GM23338 (cell line): ENCODE measurements around the gene LTBP3. TPM values are rescaled to one million over a fixed set of nuclear protein-coding genes. Genes with fewer than 3 reads are reported as not detected.

ENCODE experiments used
- ATAC-seq: fragments of 200-7000 bp; cut with Tn5 transposase; 3 replicates; pipeline ENCODE4 v1.9.1; 2020
- DNase-seq: peaks from one replicate; pipeline ENCODE4 v3.0.0-alpha.2; 2015; ENCODE audit warnings: low spot score
- H2AFZ ChIP-seq: fragments of 200-600 bp; sonication (generic); 2 replicates; pipeline ENCODE4 v1.8.0; 2016; ENCODE audit warnings: antibody characterized with exemption, mild to moderate bottlenecking, moderate library complexity
- H3F3A ChIP-seq: fragments of 200-600 bp; sonication (generic); replicated peaks from 2 replicates; pipeline ENCODE4 v1.8.0; 2017; ENCODE audit warnings: antibody characterized with exemption, mixed run types, low read depth
- H3K27ac ChIP-seq: fragments of 200-600 bp; sonication (generic); 2 replicates; pipeline ENCODE4 v1.6.1; 2016; ENCODE audit warnings: low read depth
- H3K27me3 ChIP-seq: fragments of 200-600 bp; sonication (generic); 2 replicates; pipeline ENCODE4 v1.8.0; 2016; ENCODE audit warnings: mild to moderate bottlenecking, mixed run types, moderate library complexity; ENCODE audit not compliant: insufficient read depth
- H3K36me3 ChIP-seq: fragments of 200-600 bp; sonication (generic); 2 replicates; pipeline ENCODE4 v1.8.0; 2016; ENCODE audit warnings: mild to moderate bottlenecking; ENCODE audit not compliant: insufficient read depth
- H3K4me1 ChIP-seq: fragments of 200-600 bp; sonication (generic); 2 replicates; pipeline ENCODE4 v1.8.0; 2016; ENCODE audit warnings: mild to moderate bottlenecking, moderate library complexity; ENCODE audit not compliant: insufficient read depth
- H3K4me2 ChIP-seq: fragments of 200-600 bp; sonication (generic); 2 replicates; pipeline ENCODE4 v1.7.1; 2017; ENCODE audit warnings: mixed run types
- H3K4me3 ChIP-seq: fragments of 200-600 bp; sonication (generic); 2 replicates; pipeline ENCODE4 v1.6.1; 2016; ENCODE audit warnings: mixed run types
- H3K79me2 ChIP-seq: fragments of 200-600 bp; sonication (generic); replicated peaks from 2 replicates; pipeline ENCODE4 v1.8.0; 2017; ENCODE audit warnings: mild to moderate bottlenecking; ENCODE audit not compliant: insufficient read depth
- H3K9me2 ChIP-seq: fragments of 200-600 bp; sonication (generic); 2 replicates; pipeline ENCODE4 v1.8.0; 2017; ENCODE audit not compliant: insufficient read depth
- H4K20me1 ChIP-seq: fragments of 200-600 bp; sonication (generic); replicated peaks from 2 replicates; pipeline ENCODE4 v1.8.0; 2017; ENCODE audit warnings: mild to moderate bottlenecking; ENCODE audit not compliant: insufficient read depth
- H3K27ac Mint-ChIP-seq: 2 replicates; pipeline ENCODE4 v1.8.0; 2020; ENCODE audit warnings: inconsistent platforms, mild to moderate bottlenecking, moderate library complexity, mixed read lengths
- H3K27me3 Mint-ChIP-seq: 3 replicates; pipeline ENCODE4 v1.8.0; 2022; ENCODE audit warnings: low read depth, mild to moderate bottlenecking, moderate library complexity, mixed read lengths, inconsistent platforms; ENCODE audit not compliant: insufficient read depth, poor library complexity
- H3K36me3 Mint-ChIP-seq: 3 replicates; pipeline ENCODE4 v1.8.0; 2021; ENCODE audit warnings: low read depth, mild to moderate bottlenecking, inconsistent platforms, moderate library complexity, mixed read lengths
- H3K4me1 Mint-ChIP-seq: 3 replicates; pipeline ENCODE4 v1.8.0; 2020; ENCODE audit warnings: mild to moderate bottlenecking, inconsistent platforms, mixed read lengths
- H3K4me3 Mint-ChIP-seq: 3 replicates; pipeline ENCODE4 v1.8.0; 2021; ENCODE audit warnings: moderate library complexity, mild to moderate bottlenecking, inconsistent platforms, mixed read lengths
- H3K9me3 Mint-ChIP-seq: 3 replicates; pipeline ENCODE4 v1.8.0; 2020; ENCODE audit warnings: moderate library complexity, mild to moderate bottlenecking, inconsistent platforms, mixed read lengths
- CREB1 ChIP-seq: fragments of 250-450 bp; sonication (Bioruptor Pico); IDR thresholded peaks from 2 replicates; pipeline ENCODE4 v1.5.0; 2020; ENCODE audit warnings: low read depth, mild to moderate bottlenecking, moderate library complexity
- CTCF ChIP-seq, 2 experiments: fragments of 200-600 bp in 1 of 2; sonication (generic) in 1 of 2; conservative IDR thresholded peaks; 2 replicates each; pipeline versions ENCODE4 v1.5.1 to v1.6.1; 2016 to 2017; ENCODE audit warnings: antibody characterized with exemption in 2 of 2, low read depth in 2 of 2, mild to moderate bottlenecking in 2 of 2, moderate library complexity in 1 of 2
- ETS1 ChIP-seq: IDR thresholded peaks from 2 replicates; pipeline ENCODE4 v1.6.1; 2016; ENCODE audit warnings: antibody characterized with exemption
- EZH2 ChIP-seq: fragments of 200-600 bp; sonication (generic); IDR thresholded peaks from one replicate; pipeline ENCODE4 v1.8.0; 2017; ENCODE audit warnings: antibody characterized with exemption, mild to moderate bottlenecking, low read depth; ENCODE audit not compliant: unreplicated experiment
- EZH2phosphoT487 ChIP-seq: fragments of 200-600 bp; sonication (generic); IDR thresholded peaks from one replicate; pipeline ENCODE4 v1.8.1; 2018; ENCODE audit warnings: antibody characterized with exemption; ENCODE audit not compliant: unreplicated experiment
- JUNB ChIP-seq: IDR thresholded peaks from one replicate; pipeline ENCODE4 v1.6.1; 2016; ENCODE audit warnings: antibody characterized with exemption; ENCODE audit not compliant: unreplicated experiment
- NANOG ChIP-seq: IDR thresholded peaks from 2 replicates; pipeline ENCODE4 v1.6.1; 2016; ENCODE audit warnings: antibody characterized with exemption, borderline replicate concordance
- POLR2AphosphoS5 ChIP-seq: IDR thresholded peaks from 2 replicates; pipeline ENCODE4 v1.6.1; 2016; ENCODE audit warnings: antibody characterized with exemption, low read depth
- REST ChIP-seq: IDR thresholded peaks from one replicate; pipeline ENCODE4 v1.6.1; 2018; ENCODE audit warnings: antibody characterized with exemption; ENCODE audit not compliant: unreplicated experiment
- STAT1 ChIP-seq: IDR thresholded peaks from one replicate; pipeline ENCODE4 v1.6.1; 2016; ENCODE audit warnings: antibody characterized with exemption; ENCODE audit not compliant: unreplicated experiment
- ZNF114 ChIP-seq: fragments of 250-450 bp; sonication (Bioruptor Pico); IDR thresholded peaks from 2 replicates; pipeline ENCODE4 v1.5.0; 2020; ENCODE audit warnings: mild to moderate bottlenecking, moderate library complexity
- ZNF331 ChIP-seq: fragments of 250-450 bp; sonication (Bioruptor Pico); IDR thresholded peaks from 2 replicates; pipeline ENCODE4 v1.5.0; 2020; ENCODE audit warnings: low read depth, mild to moderate bottlenecking, moderate library complexity
- ZNF462 ChIP-seq: fragments of 250-450 bp; sonication (Bioruptor Pico); IDR thresholded peaks from 2 replicates; pipeline ENCODE4 v1.5.0; 2020; ENCODE audit warnings: mild to moderate bottlenecking, moderate library complexity
- polyA plus RNA-seq: library from polyadenylated mRNA; unstranded; fragments of >200 nt; fragmentation: Nextera tagmentation; extraction: Ambion mirVana; gene quantifications from 2 replicates; pipeline ENCODE4 v1.2.1, GENCODE V29; 2016
- total RNA-seq: library from RNA; depleted of rRNA; stranded (reverse); fragments of >200 nt; shearing (Covaris generic); gene quantifications from 2 replicates; pipeline ENCODE4 v1.2.3, GENCODE V29; 2014

LTBP3 gene
- total and polyA plus RNA-seq, 2 experiments from 2014 or later: 9.5 to 29.2 TPM

GRCh38 chr11:65549096-65549495, 9.1 kb downstream of the LTBP3 start:
- TF ChIP-seq CREB1 (CRISPR knock-in tag) (no peak), ETS1 (no peak), ZNF462 (no peak), ZNF114 (CRISPR knock-in tag) (no peak), JUNB (no peak), POLR2AphosphoS5 (no peak), ZNF331 (CRISPR knock-in tag) (no peak), STAT1 (no peak), REST (no peak), NANOG (no peak), EZH2 (no peak), CTCF (conservative IDR thresholded peaks at IDR 0.05; ENCODE audit: low read depth in 2 of 2) (no peak), EZH2phosphoT487 (no peak)
- DNase-seq (no peak), ATAC-seq (no peak)
- H3K27me3 ChIP-seq: peaks cover 71% of the 10 kb centered on the region
- H3K4me1 Mint-ChIP-seq: peaks cover 37% of the 10 kb centered on the region
- no peaks in the 10 kb centered on the region for H3K79me2 ChIP-seq
- no peaks in the 10 kb centered on the region for H3K9me2 ChIP-seq
- H2AFZ ChIP-seq: no peak overlapping the region
- H3K36me3 Mint-ChIP-seq: no peaks in the 10 kb centered on the region; the same call in 2 of the 3 replicates
- H3K36me3 ChIP-seq: no peaks in the 10 kb centered on the region
- peaks cover 27% of the 10 kb centered on the region; the same call in 1 of the 2 replicates for H3F3A ChIP-seq
- H3K27ac Mint-ChIP-seq: no peak overlapping the region
- H4K20me1 ChIP-seq: peaks cover 3% of the 10 kb centered on the region; the same call in 1 of the 2 replicates
- no peak overlapping the region; the same call in 2 of the 3 replicates for H3K4me3 Mint-ChIP-seq
- H3K4me2 ChIP-seq: no peak overlapping the region
- H3K27ac ChIP-seq: no peak overlapping the region
- peaks cover 17% of the 10 kb centered on the region for H3K4me1 ChIP-seq
- no peaks in the 10 kb centered on the region; the same call in 2 of the 3 replicates for H3K9me3 Mint-ChIP-seq
- H3K4me3 ChIP-seq: no peak overlapping the region
- H3K27me3 Mint-ChIP-seq: peaks cover 53% of the 10 kb centered on the region
